HG03064 (cell line): Measurements from ENCODE around the gene SLC25A28.

Source experiments
- ATAC-seq: cut with Tn5 transposase; IDR thresholded peaks from one replicate; pipeline ENCODE4 v1.9.1; 2021; ENCODE audit warnings: low read depth; ENCODE audit not compliant: unreplicated experiment

Gene SLC25A28, protein sequence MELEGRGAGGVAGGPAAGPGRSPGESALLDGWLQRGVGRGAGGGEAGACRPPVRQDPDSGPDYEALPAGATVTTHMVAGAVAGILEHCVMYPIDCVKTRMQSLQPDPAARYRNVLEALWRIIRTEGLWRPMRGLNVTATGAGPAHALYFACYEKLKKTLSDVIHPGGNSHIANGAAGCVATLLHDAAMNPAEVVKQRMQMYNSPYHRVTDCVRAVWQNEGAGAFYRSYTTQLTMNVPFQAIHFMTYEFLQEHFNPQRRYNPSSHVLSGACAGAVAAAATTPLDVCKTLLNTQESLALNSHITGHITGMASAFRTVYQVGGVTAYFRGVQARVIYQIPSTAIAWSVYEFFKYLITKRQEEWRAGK

DNA sequence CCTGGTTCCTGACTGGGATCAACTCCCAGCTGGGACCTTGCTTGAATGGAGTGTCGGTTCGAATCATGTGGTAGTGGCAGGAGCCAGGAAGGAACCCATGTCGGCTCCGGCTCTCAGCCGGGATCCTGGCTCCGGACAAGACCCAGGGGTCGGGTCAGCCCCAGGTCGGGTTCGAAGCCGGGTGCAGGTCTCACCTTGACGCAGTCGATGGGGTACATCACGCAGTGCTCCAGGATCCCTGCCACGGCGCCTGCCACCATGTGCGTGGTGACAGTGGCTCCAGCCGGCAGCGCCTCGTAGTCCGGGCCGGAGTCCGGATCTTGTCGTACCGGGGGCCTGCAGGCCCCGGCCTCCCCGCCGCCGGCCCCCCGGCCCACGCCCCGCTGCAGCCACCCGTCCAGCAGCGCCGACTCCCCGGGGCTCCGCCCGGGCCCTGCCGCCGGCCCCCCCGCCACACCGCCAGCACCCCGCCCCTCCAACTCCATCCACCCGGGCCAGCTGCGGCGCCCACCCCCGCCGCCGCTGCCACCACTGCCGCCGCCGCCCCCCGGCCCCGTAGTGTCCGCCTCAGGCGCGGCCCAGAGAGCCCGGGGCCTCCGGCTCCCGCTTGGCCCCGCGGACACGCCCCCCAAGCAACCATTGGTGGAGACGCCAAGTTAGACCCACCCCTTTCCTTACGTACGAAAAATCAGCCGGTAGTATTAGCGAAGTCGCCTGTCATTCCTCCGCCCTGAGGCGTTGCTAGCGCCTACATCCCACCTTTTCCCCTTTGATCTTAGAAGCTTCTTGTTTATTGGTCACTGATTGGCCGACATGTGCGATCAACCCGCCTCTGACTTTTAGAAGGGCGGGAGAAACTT is at the start of gene SLC25A28:
TSS of gene SLC25A28 (minus strand) at position 589 of the 860 bp plus-strand sequence. CDS start at position 485, 104 bp downstream.
- peak; percentile 65 for ATAC-seq

DNA sequence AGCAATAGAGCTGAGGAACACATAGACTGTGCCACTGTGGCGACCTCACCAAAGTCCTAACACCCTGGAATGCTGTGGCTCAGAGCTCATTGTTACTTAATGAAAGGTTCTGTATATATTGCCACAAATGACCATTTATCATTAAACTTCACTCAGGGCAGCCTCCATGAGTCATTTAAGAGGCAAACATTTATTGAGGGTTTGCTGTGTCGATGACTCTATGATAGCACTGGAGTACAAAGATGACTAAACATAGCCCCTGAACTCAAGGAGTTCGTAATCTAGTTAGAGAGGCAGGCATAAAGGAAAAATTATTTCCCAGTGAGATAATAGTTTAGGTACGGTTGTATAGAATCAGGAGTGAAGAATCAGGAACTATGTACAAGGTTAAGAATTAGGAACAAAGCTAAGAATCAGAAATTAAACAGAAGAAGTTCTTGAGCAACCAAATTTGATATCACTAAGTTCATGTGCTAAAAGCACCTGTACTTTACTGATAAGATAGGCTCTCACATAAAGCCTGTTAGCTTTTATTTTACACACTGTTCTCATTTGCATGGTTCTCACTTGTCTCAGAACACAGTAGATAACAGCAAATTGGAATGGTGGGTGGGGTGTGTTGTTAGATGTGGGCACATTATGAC is 47.0 kb upstream of the SLC25A28 start:
- no peak for ATAC-seq

DNA sequence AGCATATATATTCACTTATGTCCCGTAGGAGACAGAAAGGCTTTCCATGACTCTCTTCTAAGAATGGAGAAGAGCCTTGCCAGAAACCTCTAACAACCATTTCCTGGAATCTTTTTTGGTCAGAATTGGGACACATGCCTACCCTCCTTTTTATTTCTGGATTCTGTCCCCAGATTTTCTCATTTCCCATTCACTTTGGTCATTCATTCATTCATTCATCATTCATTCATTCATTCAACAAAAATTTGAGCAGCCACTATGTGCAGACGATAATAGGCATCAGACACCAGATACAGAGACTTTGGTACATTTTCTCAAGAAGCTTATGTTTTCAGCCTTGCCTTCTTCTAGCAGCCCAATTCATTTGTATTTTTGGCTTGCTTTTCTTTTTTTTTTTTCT is 45.1 kb upstream of the SLC25A28 start:
- ATAC-seq: no peak

DNA sequence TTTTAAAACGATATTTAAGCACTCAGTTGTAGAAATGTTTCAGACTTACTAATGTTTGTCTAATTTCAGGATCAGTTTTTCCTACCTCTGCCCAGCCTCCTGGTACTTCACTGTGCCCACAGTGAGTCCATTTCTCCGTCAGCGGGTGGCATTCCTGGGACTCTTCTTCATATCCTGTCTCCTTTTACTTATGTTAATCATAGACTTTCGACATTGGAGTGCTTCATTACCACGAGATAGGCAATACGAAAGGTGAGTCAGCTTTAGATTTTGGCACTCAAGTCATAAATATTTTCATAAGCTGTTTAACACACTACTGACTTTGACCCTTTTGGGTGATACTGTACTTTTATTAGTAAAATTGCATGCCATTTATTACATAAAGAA is 41.1 kb upstream of the SLC25A28 start:
- ATAC-seq: no peak

DNA sequence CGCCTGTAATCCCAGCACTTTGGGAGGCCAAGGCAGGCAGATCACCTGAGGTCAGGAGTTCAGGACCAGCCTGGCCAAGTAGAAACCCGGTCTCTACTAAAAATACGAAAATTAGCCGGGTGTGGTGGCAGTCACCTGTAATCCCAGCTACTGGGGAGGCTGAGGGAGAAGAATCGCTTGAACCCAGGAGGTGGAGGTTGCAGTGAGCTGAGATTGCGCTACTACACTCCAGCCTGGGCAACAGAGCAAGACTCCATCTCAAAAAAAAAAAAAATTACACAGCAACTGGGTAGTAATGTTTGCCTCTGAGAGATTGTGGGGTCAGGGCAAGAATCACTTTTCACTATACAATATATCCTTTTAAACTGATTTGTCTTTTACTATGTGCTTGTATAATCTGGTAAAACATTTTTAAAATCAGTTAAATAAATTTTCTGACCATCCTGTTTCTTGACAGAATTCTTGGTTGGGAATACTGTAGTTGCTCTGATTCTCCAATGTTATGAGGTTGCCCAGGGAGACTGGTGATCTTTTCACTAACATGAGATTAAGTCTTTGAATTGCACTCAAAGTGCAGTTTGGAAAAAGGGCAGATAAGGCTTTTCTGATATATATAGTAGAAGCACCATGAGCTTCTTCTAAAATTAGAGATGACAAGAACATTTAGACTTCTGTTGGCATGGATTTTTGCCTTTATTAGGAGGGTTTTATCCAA is 40.6 kb upstream of the SLC25A28 start:
- ATAC-seq: no peak

DNA sequence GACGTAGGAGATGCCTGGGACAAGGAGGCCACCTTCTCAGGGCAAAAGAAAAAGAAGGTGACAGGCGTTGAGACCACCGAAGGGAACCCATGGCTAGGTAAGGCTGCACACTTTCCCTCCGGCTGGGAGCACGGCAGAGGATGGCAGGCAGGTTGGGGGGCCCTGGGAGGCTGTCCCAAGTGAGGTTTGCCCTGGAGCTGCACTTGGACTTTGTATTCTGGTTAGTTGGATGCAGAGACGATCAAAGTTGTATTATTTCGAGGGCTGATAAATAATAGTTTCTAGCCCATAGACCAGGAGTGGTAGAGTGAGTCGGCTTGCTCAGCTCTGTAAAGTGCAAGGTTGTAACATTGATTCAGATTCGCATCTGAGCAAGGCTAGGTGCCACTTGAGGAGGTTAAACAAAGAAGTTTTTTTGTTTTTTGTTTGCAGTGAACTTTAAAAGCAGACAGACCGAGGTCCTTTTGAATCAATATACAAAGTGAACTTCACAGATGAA is 39.7 kb upstream of the SLC25A28 start:
- no peak for ATAC-seq

DNA sequence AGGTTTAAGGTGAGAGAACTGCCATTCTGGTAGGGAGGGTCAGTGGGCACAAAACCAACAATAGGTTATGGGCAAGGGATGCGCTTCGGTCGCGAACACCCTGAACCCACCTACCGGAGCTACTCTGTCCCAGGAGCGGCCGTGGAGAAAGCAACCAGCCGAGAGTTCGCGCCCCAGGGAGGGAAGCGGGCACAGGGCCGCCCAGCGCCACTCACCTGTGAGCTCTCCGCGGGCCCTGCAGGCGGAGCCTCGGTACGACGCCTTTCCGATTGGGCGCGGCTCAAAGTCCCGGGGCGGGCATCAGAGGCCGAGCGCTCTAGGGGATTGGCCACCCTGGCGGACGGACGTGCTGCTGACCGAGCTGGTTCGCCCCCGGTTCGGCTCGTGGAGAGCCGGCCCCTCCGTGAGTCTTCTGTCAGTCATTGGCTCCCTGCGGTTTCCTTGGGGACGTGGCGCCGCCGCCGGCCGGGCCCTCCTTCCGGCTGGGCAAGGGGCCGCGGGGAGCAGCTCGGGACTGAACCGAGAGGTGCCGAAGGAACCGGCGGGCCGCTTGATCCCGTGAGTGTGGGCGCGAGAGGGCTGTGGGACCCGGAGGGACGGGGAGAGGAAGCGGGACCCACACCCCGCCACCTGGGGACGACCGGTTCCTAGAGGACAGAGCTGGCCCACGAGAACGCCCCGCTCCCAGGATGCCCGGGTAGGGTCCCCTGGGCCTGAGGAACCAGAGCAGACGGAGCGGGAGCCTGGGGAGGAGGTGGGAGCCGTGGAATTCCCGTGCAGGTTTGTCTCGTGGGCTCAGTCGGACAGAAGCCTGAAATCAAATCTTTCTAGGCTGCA is 39.0 kb upstream of the SLC25A28 start, which contains the start of gene ENTPD7:
TSS of gene ENTPD7 (plus strand) at position 479 of the 837 bp plus-strand sequence. CDS start 448 bp downstream, outside the sequence.
- peak; percentile 100 for ATAC-seq

DNA sequence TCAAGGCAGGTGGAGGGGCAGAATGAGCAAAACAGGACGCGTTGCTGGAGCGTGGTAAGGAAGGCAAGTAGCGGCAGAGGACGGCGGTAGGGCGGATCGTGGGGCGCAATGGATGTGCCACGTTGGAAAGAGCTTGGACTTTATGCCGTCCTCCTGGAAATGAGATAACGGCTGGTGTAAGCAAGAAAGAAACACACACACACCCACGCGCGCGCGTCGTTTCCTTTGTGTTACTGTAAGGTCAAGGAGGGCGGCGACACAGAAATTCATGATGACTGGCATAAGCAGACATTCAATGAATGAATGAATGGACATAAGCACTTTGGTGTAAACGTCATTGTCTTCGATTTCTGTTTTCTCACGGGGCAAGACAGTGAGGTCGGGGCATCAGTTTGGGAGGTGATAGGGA is 38.4 kb upstream of the SLC25A28 start:
- no peak for ATAC-seq

DNA sequence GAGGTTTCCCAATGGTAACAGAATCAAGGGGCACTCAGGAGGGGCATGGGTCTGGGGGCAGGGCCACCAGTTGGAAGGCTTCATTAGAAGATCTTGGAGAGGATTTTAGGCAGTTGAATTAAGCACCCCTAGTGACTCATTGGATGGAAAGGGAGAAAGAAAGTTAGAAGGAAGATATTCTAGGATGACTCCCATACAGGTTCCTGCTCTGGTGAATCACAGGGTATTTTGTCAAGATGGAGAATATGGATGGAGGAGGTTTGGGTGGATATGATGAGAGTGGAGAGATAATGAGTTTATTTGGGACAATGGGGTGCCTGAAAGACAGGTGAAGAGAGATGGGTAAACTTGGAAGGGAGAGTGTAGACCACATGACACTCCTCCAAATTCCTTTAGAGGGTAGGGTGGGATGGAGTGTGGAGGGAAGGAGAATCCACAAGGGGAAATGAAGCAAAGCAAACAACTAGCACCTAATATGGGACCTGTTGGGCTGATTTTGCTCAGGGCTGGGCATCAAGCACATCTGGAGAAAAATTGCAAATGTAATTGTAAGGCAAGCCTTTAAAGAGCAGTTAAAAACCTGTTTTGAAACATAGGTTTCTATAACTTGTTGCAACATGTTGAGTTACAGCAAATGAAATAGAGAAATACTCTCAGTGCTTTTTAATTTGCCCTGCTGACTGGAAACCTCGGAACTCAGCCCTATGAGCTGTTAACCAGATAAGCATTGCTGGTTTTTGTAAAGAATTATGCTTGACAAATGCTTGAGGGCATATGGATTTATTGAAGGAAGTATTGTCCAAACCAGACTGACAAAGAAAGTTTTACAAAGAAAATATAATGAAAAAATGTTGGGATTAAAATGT is 36.2 kb upstream of the SLC25A28 start:
- ATAC-seq: no peak

DNA sequence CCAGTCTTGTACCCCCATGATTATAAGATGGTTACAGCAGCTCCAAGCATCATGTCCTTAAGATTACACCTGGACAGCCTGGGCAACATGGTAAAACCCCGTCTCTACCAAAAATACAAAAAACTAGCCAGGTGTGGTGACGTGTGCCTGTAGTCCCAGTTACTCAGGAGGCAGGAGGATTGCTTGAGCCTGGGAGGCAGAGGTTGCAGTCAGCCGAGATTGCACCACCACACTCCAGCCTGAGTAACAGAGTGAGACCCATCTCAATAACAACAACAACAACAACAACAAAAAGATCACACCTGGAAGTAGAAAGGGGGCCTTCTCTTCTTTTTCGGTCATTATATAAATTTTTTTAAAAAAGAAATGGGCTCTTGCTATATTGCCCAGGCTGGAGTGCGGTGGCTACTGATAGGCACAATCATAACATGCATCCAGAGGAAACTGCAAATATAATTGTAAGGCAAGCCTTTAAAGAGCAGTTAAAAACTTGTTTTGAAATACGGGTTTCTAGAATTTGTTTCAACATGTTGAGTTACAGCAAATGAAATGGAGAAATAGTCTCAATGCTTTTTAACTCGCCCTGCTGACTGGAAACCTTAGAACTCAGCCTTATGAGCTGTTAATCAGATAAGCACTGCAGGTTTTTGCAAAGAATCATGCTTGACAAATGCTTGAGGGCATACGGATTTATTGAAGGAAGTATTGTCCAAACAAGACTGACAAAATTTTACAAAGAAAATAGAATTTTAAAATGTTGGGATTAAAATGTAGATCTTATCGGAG is 34.3 kb upstream of the SLC25A28 start:
- ATAC-seq: no peak

DNA sequence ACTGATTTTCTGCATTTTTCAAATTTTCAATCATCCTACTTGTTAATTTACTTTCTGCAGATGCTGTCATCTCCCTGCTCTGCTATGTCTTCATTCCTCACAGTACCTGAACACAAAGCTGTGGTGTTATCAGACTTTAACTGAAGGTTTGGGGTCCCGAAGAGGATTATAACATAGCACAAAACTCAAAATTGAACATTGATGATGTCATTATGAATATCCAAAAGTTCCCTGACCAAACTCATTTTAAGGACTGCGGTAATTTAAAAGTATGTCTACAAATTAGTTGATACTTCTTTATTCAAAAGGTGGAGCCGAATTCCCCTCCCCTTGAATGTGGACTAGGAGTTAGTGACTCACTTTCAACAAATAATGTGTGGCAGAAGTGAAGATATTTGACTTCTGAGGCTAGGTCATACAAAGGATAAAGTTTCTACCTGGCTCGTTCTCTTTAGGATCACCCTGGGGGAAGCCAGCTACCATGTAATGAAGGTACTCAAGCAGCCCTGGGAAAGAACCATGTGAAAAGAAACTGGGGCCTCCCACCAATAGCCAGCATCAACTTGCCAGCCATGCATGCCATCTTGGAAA is 32.7 kb upstream of the SLC25A28 start:
- no peak for ATAC-seq

DNA sequence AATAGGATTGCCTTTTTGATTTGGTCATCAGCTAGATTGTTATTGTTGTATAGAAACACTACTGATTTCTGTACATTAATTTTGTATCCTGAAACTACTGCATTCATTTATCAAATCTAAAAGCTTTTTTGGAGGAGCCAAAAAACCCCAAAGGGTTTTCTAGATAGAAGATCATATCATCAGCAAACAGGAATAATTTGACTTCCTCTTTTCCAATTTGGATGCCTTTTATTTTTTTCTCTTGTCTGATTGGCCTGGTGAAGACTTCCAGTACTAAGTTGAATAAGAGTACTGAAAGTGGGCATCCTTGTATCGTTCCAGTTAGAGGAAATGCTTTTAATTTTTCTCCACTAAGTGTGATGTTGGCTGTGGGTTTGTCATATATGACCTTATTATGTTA is 28.5 kb upstream of the SLC25A28 start:
- no peak for ATAC-seq

DNA sequence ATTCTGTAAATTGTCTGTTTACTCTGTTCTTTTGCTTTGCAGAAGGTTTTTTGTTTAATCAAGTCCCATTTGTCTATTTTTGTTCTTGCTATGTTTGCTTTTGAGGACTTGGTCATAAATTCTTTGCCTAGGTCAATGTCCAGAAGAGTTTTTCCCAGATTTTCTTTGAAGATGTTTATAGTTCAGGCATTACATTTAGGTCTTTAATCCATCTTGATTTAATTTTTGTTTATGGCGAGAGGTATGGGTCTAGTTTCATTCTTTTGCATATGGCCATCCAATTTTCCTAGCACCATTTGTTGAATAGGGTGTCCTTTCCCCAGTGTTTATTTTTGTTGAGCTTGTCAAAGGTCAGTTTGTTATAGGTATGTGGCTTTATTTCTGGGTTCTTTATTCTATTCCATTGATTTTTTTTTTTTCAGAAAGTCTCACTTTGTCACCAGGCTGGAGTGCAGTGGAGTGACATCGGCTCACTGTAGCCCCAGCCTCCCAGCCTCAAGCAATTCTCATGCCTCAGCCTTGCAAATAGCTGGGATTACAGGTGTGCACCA is 27.4 kb upstream of the SLC25A28 start:
- ATAC-seq: no peak

DNA sequence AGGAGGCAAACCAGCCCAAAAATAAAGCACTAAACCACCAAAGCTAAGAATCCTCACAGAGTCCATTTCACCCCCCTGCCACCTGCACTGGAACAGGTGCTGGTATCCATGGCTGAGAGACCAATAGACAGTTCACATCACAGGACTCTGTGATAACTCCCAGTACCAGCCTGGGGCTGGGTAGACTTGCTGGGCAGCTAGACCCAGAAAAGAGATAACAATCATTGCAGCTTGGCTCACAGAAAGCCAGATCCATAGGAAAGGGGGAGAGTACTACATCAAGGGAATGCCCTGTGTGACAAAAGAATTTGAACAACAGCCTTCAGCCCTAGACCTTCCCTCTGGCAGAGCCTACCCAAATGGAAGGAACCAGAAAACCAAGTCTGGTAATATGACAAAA is 13.6 kb upstream of the SLC25A28 start:
- ATAC-seq: no peak

DNA sequence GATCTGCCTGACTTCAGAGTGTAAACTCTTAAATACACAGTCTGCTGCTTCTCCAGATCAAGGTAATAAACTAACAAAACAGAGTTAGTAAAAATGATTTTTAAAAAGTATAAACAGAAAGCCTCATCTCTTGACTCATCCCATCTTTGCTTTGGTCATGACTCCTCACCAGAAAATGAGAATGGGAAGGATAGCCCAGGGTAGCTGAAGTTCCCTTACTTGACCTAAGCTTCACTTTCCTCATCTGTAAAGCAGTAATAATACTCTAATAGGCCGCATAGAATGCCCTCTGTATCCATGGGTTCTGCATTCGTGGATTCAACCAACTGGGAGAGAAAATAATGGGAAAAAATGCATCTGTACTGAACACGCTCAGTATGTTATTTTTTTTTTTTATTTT is 11.3 kb upstream of the SLC25A28 start:
- no peak for ATAC-seq

DNA sequence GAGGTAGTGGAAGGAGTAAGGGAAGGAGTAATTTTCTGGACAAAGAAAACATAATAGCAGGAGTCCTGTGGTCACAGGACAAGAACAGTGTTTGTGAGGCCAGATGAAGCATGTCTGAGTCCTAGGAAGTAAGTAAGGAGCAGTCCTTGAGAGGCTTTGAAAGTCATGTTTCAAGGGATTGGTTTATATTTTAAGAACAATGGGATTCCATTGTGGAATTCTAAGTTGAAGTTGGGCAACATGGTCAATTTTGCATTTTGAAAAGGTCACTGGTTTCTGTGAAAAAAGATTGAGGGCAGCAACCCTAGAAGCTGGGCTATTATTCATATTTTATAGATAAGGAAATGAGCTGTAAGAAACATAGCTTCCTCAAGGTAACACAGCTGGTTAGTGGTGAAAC is 10.8 kb upstream of the SLC25A28 start:
- ATAC-seq: no peak

DNA sequence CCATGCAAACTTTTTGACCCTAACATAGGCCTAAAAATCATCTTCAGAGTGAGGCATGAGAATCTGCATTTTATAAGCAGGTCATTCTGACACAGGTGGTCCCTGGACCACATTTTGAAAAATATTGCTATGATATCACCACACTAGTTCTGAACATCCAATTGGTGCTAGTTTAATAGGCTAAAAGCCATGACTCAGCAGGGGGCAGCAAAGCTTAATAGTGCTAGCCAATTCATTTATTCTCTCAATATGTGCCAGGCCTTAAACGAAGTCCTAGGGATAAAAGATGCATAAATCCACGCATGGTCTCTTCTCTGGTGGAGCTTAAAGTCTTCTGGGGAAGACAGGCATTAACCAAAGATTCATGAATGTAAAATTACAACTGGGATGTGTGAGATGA is 10.2 kb upstream of the SLC25A28 start:
- ATAC-seq: no peak
